Ishikawa (cell line): ENCODE data around the gene LRRC56.

Experiments
- CEBPB ChIP-seq: IDR thresholded peaks from 2 replicates; pipeline ENCODE4 v1.6.1; 2012
- CREB1 ChIP-seq: IDR thresholded peaks from 2 replicates; pipeline ENCODE4 v1.6.1; 2012; ENCODE audit warnings: low read depth
- EGR1 ChIP-seq: IDR thresholded peaks from 2 replicates; pipeline ENCODE4 v1.6.1; 2012
- EP300 ChIP-seq: IDR thresholded peaks from 2 replicates; pipeline ENCODE4 v1.6.1; 2012; ENCODE audit warnings: borderline replicate concordance
- FOXM1 ChIP-seq: IDR thresholded peaks from 2 replicates; pipeline ENCODE4 v1.6.1; 2012; ENCODE audit warnings: low read depth, borderline replicate concordance
- MAX ChIP-seq: IDR thresholded peaks from 2 replicates; pipeline ENCODE4 v1.6.1; 2012
- NFIC ChIP-seq: IDR thresholded peaks from 2 replicates; pipeline ENCODE4 v1.6.1; 2012
- RAD21 ChIP-seq: IDR thresholded peaks from 2 replicates; pipeline ENCODE4 v1.6.1; 2012; ENCODE audit warnings: low read depth
- REST ChIP-seq: IDR thresholded peaks from 2 replicates; pipeline ENCODE4 v1.6.1; 2012; ENCODE audit warnings: low read depth, mild to moderate bottlenecking
- TAF1 ChIP-seq: IDR thresholded peaks from 2 replicates; pipeline ENCODE4 v1.6.1; 2012; ENCODE audit warnings: low read depth, mild to moderate bottlenecking
- TCF12 ChIP-seq: IDR thresholded peaks from 2 replicates; pipeline ENCODE4 v1.6.1; 2012; ENCODE audit warnings: low read depth
- TEAD4 ChIP-seq: IDR thresholded peaks from 2 replicates; pipeline ENCODE4 v1.6.1; 2012
- YY1 ChIP-seq: IDR thresholded peaks from 2 replicates; pipeline ENCODE4 v1.6.1; 2012; ENCODE audit warnings: low read depth
- ZBTB7A ChIP-seq: IDR thresholded peaks from 2 replicates; pipeline ENCODE4 v1.6.1; 2012; ENCODE audit warnings: low read depth
- TF ChIP-seq, protein P1 (sequence below): IDR thresholded peaks from 2 replicates; pipeline ENCODE4 v1.6.1; 2012

Gene LRRC56

DNA sequence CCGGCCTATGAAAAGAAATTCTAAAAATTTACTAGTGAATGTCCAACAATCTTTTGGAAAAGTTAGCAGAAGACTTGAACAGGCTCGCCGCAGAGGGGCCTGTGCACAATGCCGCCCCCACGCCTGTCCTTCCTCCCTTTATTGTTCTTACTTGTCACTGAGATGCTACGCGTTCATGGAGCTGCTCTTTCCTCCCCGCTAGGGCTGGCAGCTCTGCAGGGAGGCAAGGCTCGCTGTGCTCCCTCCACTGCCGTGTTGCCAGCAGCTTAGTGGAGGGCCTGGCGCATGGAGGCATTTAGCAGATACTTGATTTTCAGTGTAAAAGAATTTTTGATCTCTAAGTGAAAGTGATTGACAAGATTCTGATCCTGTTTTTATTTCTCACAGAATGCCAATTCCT, 53.7 kb downstream of the LRRC56 start:
- TF ChIP-seq CEBPB (no peak), TEAD4 (no peak), REST (no peak), EGR1 (no peak), RAD21 (no peak), YY1 (no peak), MAX (no peak), TCF12 (no peak), FOXM1 (no peak), NFIC (no peak), ZBTB7A (no peak), TAF1 (no peak), CREB1 (no peak), EP300 (no peak)
- TF ChIP-seq, protein P1, sequence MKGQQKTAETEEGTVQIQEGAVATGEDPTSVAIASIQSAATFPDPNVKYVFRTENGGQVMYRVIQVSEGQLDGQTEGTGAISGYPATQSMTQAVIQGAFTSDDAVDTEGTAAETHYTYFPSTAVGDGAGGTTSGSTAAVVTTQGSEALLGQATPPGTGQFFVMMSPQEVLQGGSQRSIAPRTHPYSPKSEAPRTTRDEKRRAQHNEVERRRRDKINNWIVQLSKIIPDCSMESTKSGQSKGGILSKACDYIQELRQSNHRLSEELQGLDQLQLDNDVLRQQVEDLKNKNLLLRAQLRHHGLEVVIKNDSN: no peak

DNA sequence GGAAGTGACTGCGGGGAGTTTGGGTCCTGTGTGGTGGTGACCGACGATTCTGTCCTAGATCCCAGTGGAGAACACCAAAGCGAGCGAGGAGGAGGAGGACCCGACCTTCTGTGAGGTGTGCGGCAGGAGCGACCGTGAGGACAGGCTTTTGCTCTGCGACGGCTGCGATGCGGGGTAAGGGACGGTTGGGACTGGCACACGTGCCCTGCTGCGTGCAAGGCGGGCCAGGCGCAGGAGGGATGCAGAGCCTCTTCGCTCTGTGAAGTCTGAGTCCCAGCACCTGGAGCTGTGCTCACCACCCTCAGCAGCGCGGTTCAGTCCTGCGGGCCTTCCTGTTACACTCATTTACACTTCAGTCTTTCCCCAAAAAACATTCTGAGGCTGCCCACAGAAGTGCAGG, 55.2 kb downstream of the LRRC56 start:
- TF ChIP-seq REST: no peak
- no peak for TF ChIP-seq ZBTB7A

DNA sequence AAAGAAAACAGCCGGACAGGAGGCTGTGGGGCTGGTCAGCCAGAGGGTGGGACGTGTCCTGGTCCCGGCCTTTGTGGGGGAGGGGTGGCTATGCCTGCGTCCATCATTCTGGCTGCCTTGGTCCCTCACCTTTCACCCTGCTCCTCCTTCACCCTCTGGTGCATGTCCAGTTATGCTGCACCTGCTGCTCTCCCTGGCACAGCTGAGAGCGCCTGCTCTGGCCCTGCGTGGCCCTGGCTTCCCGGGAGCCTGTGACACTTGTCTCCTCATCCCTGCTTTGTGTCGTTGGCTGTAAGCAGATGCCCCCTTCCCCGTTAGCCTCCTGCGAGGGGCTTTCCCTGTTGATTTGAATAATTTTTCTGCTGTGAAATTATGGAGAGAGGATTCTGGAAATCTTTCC, 55.6 kb downstream of the LRRC56 start:
- no peak for TF ChIP-seq REST

GRCh38 chr11:593347-593746, 56.0 kb downstream of the LRRC56 start:
- TF ChIP-seq TEAD4 (no peak), FOXM1 (no peak), YY1 (no peak), REST (no peak), ZBTB7A (no peak), RAD21 (no peak), EP300 (no peak), MAX (no peak), TCF12 (no peak), NFIC (no peak), CEBPB (no peak), EGR1 (no peak), CREB1 (no peak), TAF1 (no peak)
- TF ChIP-seq, protein P1: no peak
